Muscle layer of duodenum (tissue), 2 donors: Measurements from ENCODE around the gene RIOX2.

Experiments used
- H3K27ac ChIP-seq: one replicate; pipeline ENCODE4 v1.7.0; 2013; ENCODE audit warnings: mild to moderate bottlenecking, low read length
- H3K27me3 ChIP-seq: one replicate; pipeline ENCODE4 v1.7.0; 2013; ENCODE audit warnings: low read depth, mild to moderate bottlenecking, control low read depth, low read length
- H3K36me3 ChIP-seq, 2 donors: one replicate each; pipeline ENCODE4 v1.7.0; 2013; ENCODE audit warnings: low read length in 2 of 2, control low read depth in 1 of 2, mild to moderate bottlenecking in 1 of 2; ENCODE audit not compliant: insufficient read depth in 2 of 2, control insufficient read depth in 1 of 2
- H3K4me1 ChIP-seq, 2 donors: one replicate each; pipeline ENCODE4 v1.7.0; 2013; ENCODE audit warnings: low read length in 2 of 2, mild to moderate bottlenecking in 2 of 2, control low read depth in 1 of 2, moderate library complexity in 1 of 2; ENCODE audit not compliant: insufficient read depth in 2 of 2, control insufficient read depth in 1 of 2
- H3K4me3 ChIP-seq, 2 donors: one replicate each; pipeline ENCODE4 v1.7.0; 2013; ENCODE audit warnings: low read length in 2 of 2, low read depth in 1 of 2, mild to moderate bottlenecking in 1 of 2
- H3K9me3 ChIP-seq, 2 donors: one replicate each; pipeline ENCODE4 v1.7.0; 2013; ENCODE audit warnings: low read length in 2 of 2, control low read depth in 1 of 2, mild to moderate bottlenecking in 1 of 2; ENCODE audit not compliant: control insufficient read depth in 1 of 2
- donor health status: healthy.

The RIOX2 gene

GRCh38 chr3:97967966-97968365 lies 4.3 kb downstream of the RIOX2 start:
- Histone ChIP-seq H3K27me3 (no peaks in the 10 kb centered on the region), H3K36me3 (peaks cover 0 to 5% of the 10 kb centered on the region in 2 donors), H3K4me3 (no peak overlapping the region), H3K9me3 (no peaks in the 10 kb centered on the region), H3K27ac (no peak overlapping the region), H3K4me1 (peaks cover 0 to 3% of the 10 kb centered on the region in 2 donors)

GRCh38 chr3:97960993-97961766 lies 11.1 kb downstream of the RIOX2 start:
- H3K9me3 ChIP-seq, result no peaks in the 10 kb centered on the region
- peaks cover 0 to 12% of the 10 kb centered on the region in 2 donors for H3K4me1 ChIP-seq
- no peak overlapping the region for H3K27ac ChIP-seq
- peaks cover 0 to 13% of the 10 kb centered on the region in 2 donors for H3K36me3 ChIP-seq
- no peak overlapping the region for H3K4me3 ChIP-seq
- H3K27me3 ChIP-seq, result no peaks in the 10 kb centered on the region

- H3K27me3 ChIP-seq, result no peaks in the 10 kb centered on the region
- H3K27ac ChIP-seq, result no peak overlapping the region
- H3K36me3 ChIP-seq, result peaks cover 0 to 13% of the 10 kb centered on the region in 2 donors
- H3K4me1 ChIP-seq, result peaks cover 0 to 12% of the 10 kb centered on the region in 2 donors
- H3K9me3 ChIP-seq, result no peaks in the 10 kb centered on the region
- no peak overlapping the region for H3K4me3 ChIP-seq
These were observed 11.7 kb downstream of the RIOX2 start for GRCh38 chr3:97960551-97960950.

GRCh38 chr3:97959872-97960271 lies 12.4 kb downstream of the RIOX2 start:
- no peak overlapping the region for H3K27ac ChIP-seq
- no peaks in the 10 kb centered on the region for H3K27me3 ChIP-seq
- no peak overlapping the region for H3K4me3 ChIP-seq
- peaks cover 0 to 13% of the 10 kb centered on the region in 2 donors for H3K36me3 ChIP-seq
- no peaks in the 10 kb centered on the region for H3K9me3 ChIP-seq
- peaks cover 0 to 12% of the 10 kb centered on the region in 2 donors for H3K4me1 ChIP-seq

GRCh38 chr3:97958796-97959195 lies 13.4 kb downstream of the RIOX2 start:
- Histone ChIP-seq H3K27me3 (no peaks in the 10 kb centered on the region), H3K4me1 (peaks cover 0 to 12% of the 10 kb centered on the region in 2 donors), H3K27ac (no peak overlapping the region), H3K36me3 (peaks cover 0 to 21% of the 10 kb centered on the region in 2 donors), H3K4me3 (no peak overlapping the region), H3K9me3 (no peaks in the 10 kb centered on the region)

- no peak overlapping the region for H3K27ac ChIP-seq
- peaks cover 0 to 24% of the 10 kb centered on the region in 2 donors for H3K36me3 ChIP-seq
These were observed 13.8 kb downstream of the RIOX2 start for GRCh38 chr3:97958396-97958795.

GRCh38 chr3:97957617-97958311 lies 14.5 kb downstream of the RIOX2 start:
- Histone ChIP-seq H3K27ac (no peak overlapping the region), H3K36me3 (peaks cover under 1 to 31% of the 10 kb centered on the region in 2 donors), H3K4me1 (peaks cover 0 to 12% of the 10 kb centered on the region in 2 donors), H3K27me3 (no peaks in the 10 kb centered on the region), H3K9me3 (no peaks in the 10 kb centered on the region), H3K4me3 (no peak overlapping the region)

More at GRCh38 chr3:97958396-97958795, 13.8 kb downstream of the RIOX2 start:
- no peak overlapping the region for H3K4me3 ChIP-seq
- H3K27me3 ChIP-seq, result no peaks in the 10 kb centered on the region
- no peaks in the 10 kb centered on the region for H3K9me3 ChIP-seq
- peaks cover 0 to 12% of the 10 kb centered on the region in 2 donors for H3K4me1 ChIP-seq

- H3K27ac ChIP-seq, result no peak overlapping the region
- peaks cover 0 to 12% of the 10 kb centered on the region in 2 donors for H3K4me1 ChIP-seq
- no peaks in the 10 kb centered on the region for H3K27me3 ChIP-seq
- no peak overlapping the region for H3K4me3 ChIP-seq
- peaks cover 14 to 32% of the 10 kb centered on the region in 2 donors for H3K36me3 ChIP-seq
- H3K9me3 ChIP-seq, result no peaks in the 10 kb centered on the region
These were observed 16.2 kb downstream of the RIOX2 start for GRCh38 chr3:97956051-97956450.

GRCh38 chr3:97954228-97954827 lies 17.9 kb downstream of the RIOX2 start:
- Histone ChIP-seq H3K27me3 (no peaks in the 10 kb centered on the region), H3K4me1 (peaks cover 0 to 12% of the 10 kb centered on the region in 2 donors), H3K9me3 (no peaks in the 10 kb centered on the region), H3K4me3 (no peak overlapping the region), H3K27ac (no peak overlapping the region), H3K36me3 (peaks cover 28 to 42% of the 10 kb centered on the region in 2 donors)

- H3K27me3 ChIP-seq, result no peaks in the 10 kb centered on the region
- no peak overlapping the region for H3K27ac ChIP-seq
- H3K4me3 ChIP-seq, result no peak overlapping the region
- H3K4me1 ChIP-seq, result peaks cover 0 to 4% of the 10 kb centered on the region in 2 donors
- H3K9me3 ChIP-seq, result no peaks in the 10 kb centered on the region
- peaks cover 30 to 45% of the 10 kb centered on the region in 2 donors for H3K36me3 ChIP-seq
These were observed 19.4 kb downstream of the RIOX2 start for GRCh38 chr3:97952872-97953271.

GRCh38 chr3:97952280-97952679 lies 20.0 kb downstream of the RIOX2 start:
- H3K27ac ChIP-seq, result no peak overlapping the region
- H3K27me3 ChIP-seq, result no peaks in the 10 kb centered on the region
- no peak overlapping the region for H3K4me3 ChIP-seq
- no peaks in the 10 kb centered on the region for H3K4me1 ChIP-seq
- H3K36me3 ChIP-seq, result peaks cover 32 to 51% of the 10 kb centered on the region in 2 donors
- no peaks in the 10 kb centered on the region for H3K9me3 ChIP-seq
